Measurements from ENCODE around the gene P4HTM. TPM values are rescaled to one million over a fixed set of nuclear protein-coding genes. Genes with fewer than 3 reads are reported as not detected.

The P4HTM gene
- total RNA-seq, 1 experiment from 2014 or later: 0.03 TPM

GRCh38 chr3:49020330-49021212 lies 30.5 kb downstream of the P4HTM start:
- in situ Hi-C loops (cut with HindIII; ENCODE audit: low sequenced_read_pairs): no loop called here
- DNase-seq (ENCODE audit: low spot score): no peak

- DNase-seq (ENCODE audit: low spot score): peak; percentile 97
- in situ Hi-C loops (cut with HindIII; ENCODE audit: low sequenced_read_pairs): no loop called here
Observed at GRCh38 chr3:49021213-49021812, 31.3 kb downstream of the P4HTM start.

DNA sequence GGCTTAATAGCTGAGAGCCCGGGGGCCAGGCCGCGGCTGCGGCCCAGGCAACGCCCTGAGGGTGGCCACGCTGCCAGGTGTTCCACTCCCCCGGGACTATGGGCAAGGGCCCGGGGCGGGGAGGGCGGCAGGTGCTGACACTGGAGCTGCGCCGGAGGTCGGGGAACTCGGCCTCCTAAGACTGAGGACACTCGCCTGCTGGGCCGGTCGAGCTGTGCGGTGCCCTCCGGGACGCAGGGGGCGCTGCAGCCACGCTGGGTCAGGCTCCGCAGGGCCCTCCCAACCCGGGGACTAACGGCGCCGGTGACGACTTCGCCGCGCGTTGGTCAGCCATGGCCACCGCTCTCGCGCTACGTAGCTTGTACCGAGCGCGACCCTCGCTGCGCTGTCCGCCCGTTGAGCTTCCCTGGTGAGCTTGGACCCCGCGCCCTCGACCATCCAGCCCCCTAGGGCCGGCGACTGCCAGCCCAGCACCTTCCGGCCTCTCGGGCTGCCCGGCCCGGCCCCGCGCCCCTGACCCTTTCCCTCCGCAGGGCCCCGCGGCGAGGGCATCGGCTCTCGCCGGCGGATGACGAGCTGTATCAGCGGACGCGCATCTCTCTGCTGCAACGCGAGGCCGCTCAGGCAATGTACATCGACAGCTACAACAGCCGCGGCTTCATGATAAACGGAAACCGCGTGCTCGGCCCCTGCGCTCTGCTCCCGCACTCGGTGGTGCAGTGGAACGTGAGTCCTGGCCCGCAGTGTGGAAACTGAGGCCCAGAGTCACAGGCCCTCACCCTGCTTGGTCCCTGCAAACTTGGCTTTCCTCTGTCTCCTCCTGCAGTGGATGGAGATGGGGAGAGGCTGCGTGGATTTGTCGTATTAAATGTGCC lies 32.0 kb downstream of the P4HTM start, which contains the start of gene NDUFAF3:
Gene NDUFAF3 (plus strand): TSS at position 309 of the 875 bp plus-strand sequence. CDS start 24 bp downstream, at position 333.
- in situ Hi-C loops (cut with HindIII; ENCODE audit: low sequenced_read_pairs): no loop called here
- DNase-seq (ENCODE audit: low spot score): peak; percentile 87

- in situ Hi-C loops (cut with HindIII; ENCODE audit: low sequenced_read_pairs): no loop called here
- no peak for DNase-seq (ENCODE audit: low spot score)
Observed at GRCh38 chr3:49022688-49023171, 32.7 kb downstream of the P4HTM start.

GRCh38 chr3:49023775-49024174 lies 33.7 kb downstream of the P4HTM start:
- no peak for DNase-seq (ENCODE audit: low spot score)
- in situ Hi-C loops (cut with HindIII; ENCODE audit: low sequenced_read_pairs): no loop called here

DNA sequence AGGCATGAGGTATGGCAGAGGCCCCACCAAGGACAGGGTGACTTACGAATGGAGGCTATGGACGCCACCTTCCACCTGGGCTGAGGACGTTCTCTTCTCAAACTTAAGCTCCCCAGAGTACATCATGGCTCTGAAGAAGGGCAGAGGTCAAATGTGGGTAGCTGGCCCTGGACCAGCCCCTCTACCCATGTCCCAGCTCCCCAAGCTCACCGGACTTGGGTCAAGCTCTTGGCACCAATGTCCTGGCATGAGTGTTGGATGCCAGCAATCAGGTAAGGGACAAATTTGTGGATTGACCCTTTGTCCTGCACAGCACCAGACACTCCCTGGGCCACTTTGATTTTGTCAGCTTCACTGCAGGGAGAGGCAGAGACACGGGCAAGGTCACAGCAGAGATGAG lies 34.4 kb downstream of the P4HTM start:
- no peak for DNase-seq (ENCODE audit: low spot score)
- in situ Hi-C loops (cut with HindIII; ENCODE audit: low sequenced_read_pairs): no loop called here

DNA sequence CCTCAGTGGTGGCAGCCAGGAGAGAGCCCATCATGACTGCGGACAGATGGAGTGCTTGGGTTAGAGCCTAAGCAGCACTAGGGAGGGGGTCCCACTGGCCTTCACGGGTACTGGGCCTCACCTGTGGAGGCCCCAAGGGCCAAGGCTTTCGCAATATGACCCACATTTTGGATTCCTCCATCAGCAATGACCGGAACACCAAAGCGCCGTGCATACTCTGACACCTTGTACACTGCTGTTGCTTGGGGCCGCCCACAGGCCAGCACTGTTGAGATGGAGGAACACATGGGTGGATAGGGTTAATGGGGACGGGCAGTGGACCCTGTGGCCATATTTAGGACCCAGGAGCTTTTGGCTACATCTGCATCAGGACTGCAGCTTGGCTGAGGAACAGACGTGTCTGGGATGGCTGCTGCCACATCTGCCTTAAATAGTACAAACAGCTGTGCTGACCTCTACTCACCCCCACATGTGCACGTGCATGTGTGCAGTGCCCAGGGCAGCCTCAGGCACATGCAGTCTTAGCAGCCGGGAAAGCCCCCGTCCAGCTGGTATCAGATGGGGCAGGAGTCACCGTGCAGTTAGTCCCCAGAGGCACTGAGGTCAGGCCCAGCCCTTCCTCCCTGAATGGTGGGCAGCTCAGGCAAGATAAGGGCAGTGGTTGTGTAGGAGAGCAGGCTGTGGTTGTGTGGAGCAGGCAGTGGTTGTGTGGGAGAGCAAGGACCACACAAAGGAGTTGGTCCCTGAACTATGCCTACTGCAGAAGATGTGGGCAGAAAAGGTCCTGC lies 35.2 kb downstream of the P4HTM start:
- DNase-seq (ENCODE audit: low spot score): no peak
- in situ Hi-C loops (cut with HindIII; ENCODE audit: low sequenced_read_pairs): no loop called here

GRCh38 chr3:49025793-49026520 lies 35.9 kb downstream of the P4HTM start:
- no peak for DNase-seq (ENCODE audit: low spot score)
- in situ Hi-C loops (cut with HindIII; ENCODE audit: low sequenced_read_pairs): no loop called here

DNA sequence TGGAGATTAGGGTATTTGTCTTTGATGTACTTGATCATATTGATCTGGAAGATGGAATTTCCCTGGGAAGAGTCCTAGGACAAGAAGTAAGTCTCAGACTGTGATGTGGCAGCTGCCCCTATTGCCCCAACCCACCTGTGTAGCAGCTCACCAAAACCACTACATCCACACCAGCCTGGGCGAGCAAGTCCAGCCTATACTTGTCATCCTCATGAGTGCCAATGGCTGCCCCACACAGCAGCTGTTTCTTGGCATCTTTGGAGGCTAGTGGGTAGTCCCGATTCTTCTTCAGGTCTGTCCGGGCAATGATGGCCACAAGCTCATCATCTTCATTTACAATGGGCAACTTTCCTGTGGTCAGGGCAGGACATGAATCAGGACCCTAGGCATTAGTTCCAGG lies 36.5 kb downstream of the P4HTM start:
- in situ Hi-C loops (cut with HindIII; ENCODE audit: low sequenced_read_pairs): no loop called here
- no peak for DNase-seq (ENCODE audit: low spot score)

GRCh38 chr3:49027634-49028033 lies 37.6 kb downstream of the P4HTM start:
- DNase-seq (ENCODE audit: low spot score): no peak
- in situ Hi-C loops (cut with HindIII; ENCODE audit: low sequenced_read_pairs): no loop called here

DNA sequence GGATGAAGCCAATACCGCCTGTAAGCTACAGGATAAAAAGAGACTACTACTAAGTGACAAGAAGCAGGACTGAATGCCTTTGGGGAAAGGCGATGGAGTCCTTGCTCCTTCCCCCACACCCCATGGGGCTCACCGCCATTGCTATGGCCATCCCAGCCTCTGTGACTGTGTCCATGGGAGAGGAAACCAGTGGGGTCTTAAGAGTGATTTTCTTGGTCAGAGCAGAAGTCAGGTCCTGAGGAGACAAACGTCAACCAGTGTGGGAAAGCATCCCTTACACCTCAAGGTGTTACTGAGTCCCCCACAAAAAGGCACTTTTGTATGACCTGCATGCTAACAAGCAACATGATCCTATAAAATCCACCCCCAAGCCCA lies 38.2 kb downstream of the P4HTM start:
- no peak for DNase-seq (ENCODE audit: low spot score)
- in situ Hi-C loops (cut with HindIII; ENCODE audit: low sequenced_read_pairs): no loop called here

DNA sequence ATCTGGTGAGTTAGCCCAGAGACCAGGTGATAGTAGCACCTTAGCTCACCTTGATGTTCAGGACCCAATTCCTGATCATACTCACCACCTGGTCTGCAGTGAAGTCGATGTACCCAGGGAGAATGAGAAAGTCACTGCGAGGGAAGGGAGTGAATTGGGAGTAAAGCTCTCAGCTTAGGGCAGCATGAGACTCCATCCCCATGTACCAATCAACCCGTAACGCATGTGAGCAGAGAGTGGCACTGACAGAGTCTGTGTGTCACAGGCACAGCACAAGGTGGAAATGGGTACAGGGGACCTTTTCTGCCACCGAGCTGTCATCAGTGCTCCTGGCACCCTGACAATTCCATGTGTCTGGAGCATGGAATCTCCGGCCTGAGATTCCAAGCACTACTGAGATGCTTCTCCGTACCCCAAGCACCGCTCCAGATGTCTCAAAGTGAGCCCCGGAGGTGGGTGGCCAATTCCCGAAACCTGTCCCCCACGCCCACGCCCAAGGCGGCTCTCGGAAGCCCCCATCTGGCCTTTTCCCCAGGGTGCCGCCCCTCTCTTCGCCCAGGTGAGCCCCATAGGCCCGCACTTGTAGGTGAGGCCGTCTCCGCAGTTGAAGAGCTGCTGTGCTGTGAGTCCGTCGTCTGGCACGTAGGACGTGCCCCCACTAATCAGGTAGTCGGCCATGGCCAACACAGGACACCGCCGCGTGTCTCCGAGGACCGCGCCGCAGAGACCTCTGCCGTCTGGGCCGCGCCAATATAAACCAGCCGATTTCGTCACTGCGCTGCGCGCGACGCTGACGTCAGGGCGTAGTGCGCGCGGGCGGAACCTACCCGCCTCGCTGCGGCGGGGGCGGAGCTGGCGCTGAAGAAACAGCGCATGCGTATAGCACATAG lies 38.9 kb downstream of the P4HTM start, which contains the start of gene IMPDH2:
Gene IMPDH2 (minus strand): TSS at position 726 of the 890 bp plus-strand sequence. CDS start 48 bp downstream, at position 678.
- in situ Hi-C loops (cut with HindIII; ENCODE audit: low sequenced_read_pairs): no loop called here

DNA sequence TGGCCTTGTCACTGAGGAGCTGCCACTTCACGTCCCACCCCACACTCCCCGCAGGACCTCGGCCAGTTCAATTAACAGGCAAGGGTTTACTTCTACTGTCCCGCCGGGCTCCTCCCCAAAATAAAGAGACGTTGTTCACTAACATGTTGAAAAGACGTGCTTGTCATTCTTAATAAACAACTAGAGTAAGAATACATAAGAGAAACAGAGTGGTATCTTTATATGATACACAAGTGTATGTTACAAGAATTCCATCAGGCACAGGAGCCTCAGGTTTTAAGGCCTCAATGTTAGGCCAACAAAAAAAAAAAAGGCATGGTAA lies 39.5 kb downstream of the P4HTM start:
- in situ Hi-C loops (cut with HindIII; ENCODE audit: low sequenced_read_pairs): no loop called here

More for the DNA sequence above, 38.9 kb downstream of the P4HTM start, which contains the start of gene IMPDH2:
- peak; percentile 95 for DNase-seq (ENCODE audit: low spot score)

GRCh38 chr3:49030321-49030720 lies 40.3 kb downstream of the P4HTM start:
- DNase-seq (ENCODE audit: low spot score): no peak
- in situ Hi-C loops (cut with HindIII; ENCODE audit: low sequenced_read_pairs): no loop called here

More for the DNA sequence above, 39.5 kb downstream of the P4HTM start:
- DNase-seq (ENCODE audit: low spot score): no peak

GRCh38 chr3:49032646-49033304 lies 42.7 kb downstream of the P4HTM start:
- DNase-seq (ENCODE audit: low spot score): no peak
- in situ Hi-C loops (cut with HindIII; ENCODE audit: low sequenced_read_pairs): no loop called here

DNA sequence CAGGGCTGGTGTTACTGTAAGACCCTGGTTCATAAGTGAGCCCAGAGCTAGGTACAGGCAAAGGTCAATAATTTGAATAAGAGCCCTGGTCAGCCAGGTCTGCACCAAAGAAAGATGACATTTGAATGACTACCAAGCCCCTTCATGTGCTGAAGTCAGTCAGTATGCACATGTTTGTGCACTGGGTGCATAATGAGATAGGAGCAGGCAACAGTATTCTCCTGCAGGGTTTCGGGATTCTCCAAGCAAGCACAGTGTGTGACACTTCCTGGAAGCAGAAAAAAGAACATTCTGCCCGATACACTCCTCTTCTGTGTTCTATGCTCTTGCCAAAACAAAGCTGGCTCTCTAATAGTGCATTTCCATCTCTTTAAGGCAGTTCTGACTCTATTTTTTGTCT lies 44.6 kb downstream of the P4HTM start:
- no peak for DNase-seq (ENCODE audit: low spot score)
- in situ Hi-C loops (cut with HindIII; ENCODE audit: low sequenced_read_pairs): no loop called here

DNA sequence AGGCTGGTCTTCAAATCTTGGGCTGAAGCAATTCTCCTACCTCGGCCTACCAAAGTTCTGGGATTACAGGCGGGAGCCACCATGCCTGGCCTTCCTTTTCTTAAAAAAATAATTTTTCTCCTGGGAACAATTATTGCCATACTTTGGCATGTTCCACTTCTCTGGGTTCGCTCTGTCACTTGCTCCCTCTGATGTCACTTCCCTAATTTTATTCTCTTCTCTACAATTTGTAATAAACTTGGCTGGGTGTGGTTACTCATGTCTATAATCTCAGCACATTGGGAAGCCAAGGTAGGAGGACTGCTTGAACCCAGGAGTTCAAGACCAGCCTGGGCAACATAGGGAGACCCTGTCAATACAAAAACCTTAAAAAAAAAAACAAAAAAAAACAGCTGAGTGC lies 45.2 kb downstream of the P4HTM start:
- in situ Hi-C loops (cut with HindIII; ENCODE audit: low sequenced_read_pairs): no loop called here
- no peak for DNase-seq (ENCODE audit: low spot score)

Data from G401 (cell line).